HG02885 (cell line): ENCODE measurements around the gene CCNC.

Source experiments
- ATAC-seq: cut with Tn5 transposase; IDR thresholded peaks from one replicate; pipeline ENCODE4 v1.9.1; 2021; ENCODE audit warnings: mild to moderate bottlenecking; ENCODE audit not compliant: unreplicated experiment, poor library complexity

The CCNC gene, protein sequence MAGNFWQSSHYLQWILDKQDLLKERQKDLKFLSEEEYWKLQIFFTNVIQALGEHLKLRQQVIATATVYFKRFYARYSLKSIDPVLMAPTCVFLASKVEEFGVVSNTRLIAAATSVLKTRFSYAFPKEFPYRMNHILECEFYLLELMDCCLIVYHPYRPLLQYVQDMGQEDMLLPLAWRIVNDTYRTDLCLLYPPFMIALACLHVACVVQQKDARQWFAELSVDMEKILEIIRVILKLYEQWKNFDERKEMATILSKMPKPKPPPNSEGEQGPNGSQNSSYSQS

DNA sequence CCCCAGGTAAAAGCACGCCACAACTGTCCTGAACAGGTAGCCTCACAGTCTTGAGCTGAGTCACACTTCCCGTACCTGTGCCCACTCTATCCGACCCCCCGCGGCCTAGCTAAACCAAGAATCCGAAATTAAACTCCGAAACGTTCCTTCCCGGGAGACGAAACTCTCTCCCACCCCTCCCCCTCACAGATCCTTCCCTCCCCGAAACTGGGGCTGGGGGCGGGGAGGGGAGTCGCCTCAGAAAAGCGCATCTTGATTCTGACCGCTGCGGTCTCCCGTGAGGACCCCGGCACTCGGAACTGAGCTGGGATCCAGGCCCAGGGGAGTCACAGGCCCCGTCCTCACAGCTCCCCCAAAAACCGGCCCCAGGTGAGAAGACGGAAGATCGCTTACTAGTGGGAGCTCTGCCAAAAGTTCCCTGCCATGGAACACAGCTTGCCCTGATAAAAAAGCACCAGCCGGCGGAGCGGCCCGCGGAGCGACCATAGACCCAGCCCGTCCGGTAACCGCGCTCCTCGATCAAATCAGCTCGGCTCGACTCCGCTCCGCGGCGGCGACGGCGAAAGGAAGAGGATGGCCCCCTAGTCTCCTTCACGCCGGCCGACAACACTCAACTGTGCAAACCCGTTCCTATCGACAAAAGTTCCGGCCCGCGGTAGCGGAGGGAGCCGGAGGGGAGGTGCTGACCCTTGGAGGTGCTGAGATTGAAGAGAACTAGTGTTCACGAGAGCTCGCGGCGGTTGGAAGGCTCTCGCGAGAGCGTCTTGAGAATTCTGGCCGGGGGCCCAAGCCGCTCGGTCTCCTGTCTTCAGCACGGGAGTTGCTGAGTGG lies at the start of gene CCNC:
TSS of gene CCNC (minus strand) at position 558 of the 831 bp plus-strand sequence. CDS start at position 425, 133 bp downstream.
- ATAC-seq, result peak; percentile 98

DNA sequence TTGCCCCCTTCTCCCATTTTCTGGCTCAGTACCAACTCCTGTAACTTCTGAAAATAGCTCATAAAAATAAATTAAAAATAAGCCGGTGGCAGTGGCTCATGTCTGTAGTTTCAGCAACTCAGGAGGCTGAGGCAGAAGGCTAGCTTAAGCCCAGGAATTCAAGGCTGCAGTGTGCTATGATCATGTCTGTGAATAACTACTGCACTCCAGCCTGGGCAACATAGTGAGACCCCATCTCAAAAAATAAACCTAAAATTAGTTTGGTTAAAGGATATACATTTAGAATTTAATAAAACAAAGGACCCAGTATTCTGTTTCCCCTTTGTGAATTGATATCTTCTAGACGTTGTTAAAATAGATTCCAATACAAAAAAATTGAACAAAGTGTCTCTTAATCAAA lies 48.7 kb upstream of the CCNC start:
- no peak for ATAC-seq

DNA sequence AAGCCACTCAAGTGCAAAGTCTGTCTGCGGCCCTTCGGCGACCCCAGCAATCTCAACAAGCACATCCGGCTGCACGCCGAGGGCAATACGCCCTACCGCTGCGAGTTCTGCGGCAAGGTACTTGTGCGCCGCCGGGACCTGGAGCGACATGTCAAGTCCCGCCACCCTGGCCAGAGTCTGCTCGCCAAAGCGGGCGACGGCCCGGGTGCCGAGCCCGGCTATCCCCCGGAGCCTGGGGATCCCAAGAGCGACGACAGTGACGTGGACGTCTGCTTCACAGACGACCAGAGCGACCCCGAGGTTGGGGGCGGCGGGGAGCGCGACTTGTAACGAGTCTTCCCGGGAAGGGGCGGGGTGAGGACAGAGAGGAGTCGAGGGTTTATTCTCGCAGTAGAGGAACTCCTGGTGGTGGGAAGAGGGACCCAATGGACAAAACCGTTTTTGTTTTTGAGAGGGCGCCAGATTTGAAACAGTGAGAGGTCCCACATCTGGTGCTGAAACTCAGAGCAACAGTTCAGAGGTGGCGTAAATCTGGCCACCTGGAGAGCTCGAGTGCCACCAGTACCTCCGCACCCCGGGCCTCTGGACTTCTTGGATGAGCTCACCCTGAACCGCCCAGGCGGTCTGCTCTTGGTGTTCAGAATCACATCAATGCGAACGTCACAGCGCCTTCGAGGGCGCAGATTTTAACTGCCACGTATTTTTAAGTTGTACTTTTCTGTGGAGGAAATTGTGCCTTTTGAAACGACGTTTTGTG lies 46.1 kb upstream of the CCNC start:
- ATAC-seq, result peak; percentile 33

DNA sequence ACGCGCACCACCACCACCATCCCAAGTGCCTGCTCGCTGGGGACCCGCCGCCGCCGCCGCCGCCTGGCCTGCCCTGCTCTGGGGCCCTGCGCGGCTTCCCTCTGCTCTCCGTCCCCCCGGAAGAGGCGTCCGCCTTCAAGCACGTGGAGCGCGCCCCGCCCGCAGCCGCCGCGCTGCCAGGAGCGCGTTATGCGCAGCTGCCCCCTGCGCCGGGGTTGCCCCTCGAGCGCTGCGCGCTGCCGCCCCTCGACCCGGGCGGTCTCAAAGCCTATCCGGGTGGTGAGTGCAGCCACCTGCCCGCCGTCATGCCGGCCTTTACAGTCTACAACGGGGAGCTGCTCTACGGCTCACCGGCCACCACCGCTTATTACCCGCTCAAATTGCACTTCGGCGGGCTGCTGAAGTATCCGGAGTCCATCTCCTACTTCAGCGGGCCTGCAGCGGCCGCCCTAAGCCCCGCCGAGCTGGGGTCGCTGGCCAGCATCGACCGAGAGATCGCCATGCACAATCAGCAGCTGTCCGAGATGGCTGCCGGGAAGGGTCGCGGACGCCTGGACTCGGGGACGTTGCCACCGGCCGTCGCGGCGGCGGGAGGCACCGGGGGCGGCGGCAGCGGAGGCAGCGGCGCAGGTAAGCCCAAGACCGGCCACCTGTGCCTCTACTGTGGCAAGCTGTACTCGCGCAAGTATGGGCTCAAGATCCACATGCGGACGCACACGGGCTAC lies 45.4 kb upstream of the CCNC start:
- peak; percentile 65 for ATAC-seq

DNA sequence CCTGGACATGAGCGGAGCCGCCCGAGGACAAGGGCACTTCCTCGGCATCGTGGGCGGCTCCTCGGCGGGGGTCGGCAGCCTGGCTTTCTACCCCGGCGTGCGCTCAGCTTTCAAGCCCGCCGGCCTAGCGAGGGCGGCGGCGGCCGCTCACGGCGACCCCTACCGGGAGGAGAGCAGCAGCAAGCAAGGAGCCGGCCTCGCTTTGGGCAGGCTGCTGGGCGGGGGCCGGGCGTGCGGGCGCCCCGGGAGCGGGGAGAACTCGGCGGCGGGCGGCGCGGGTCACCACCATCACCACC lies 44.9 kb upstream of the CCNC start:
- ATAC-seq, result peak; percentile 54

DNA sequence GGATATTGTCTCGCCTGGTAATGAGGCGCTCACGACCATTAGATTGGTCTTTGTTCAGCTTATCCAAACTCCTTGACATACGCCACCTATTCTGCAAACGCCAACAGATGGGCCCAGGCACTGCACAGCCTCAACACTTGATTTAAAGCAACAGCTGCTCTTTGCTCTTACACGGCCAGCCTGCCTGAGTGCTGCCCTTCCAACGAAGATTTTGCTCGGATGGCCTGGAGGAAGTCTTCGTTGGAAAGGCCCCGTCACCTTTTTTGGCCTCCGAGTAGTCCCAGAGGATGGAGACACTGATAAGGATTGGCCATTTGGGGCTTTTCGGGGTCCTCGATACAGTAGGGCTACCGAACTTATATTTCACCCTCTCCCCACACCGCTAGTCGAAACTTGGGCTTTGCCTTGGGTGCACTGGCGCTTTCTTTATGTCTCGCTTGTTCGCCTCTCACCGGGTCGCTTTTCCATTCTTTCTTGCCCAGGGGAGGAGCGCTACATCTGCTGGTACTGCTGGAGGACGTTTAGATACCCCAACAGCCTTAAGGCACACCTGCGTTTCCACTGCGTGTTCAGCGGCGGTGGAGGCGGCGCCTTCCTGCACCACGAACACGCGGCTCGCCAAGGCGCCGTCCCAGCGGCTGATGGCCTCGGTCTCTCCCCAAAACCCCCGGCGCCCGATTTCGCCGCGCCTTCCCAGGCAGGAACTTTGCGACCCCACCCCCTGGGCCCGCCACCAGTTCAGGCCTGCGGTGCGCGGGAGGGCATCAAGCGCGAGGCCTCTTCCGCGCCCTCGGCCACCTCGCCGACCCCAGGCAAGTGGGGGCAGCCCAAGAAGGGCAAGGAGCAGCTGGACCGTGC lies 44.3 kb upstream of the CCNC start:
- no peak for ATAC-seq

DNA sequence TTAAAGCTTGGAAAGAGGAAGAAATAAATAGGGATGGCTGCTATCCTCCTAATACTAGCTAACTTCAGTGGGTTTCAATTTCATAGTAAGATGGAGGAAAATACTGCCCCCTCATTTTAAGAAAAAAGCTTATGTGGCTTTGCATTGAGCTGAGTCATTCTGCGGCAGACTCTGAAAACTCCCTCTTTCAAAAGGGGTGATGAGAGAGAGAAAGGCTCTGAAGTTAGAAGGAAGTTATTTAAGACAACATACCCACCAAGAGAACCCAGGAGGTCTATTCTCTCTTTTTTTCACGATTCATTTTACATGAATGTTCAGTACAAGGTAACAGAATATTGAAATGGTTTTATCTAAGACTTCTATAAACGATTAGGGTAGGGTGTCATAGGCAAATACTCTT lies 42.7 kb upstream of the CCNC start:
- ATAC-seq, result peak; percentile 60

DNA sequence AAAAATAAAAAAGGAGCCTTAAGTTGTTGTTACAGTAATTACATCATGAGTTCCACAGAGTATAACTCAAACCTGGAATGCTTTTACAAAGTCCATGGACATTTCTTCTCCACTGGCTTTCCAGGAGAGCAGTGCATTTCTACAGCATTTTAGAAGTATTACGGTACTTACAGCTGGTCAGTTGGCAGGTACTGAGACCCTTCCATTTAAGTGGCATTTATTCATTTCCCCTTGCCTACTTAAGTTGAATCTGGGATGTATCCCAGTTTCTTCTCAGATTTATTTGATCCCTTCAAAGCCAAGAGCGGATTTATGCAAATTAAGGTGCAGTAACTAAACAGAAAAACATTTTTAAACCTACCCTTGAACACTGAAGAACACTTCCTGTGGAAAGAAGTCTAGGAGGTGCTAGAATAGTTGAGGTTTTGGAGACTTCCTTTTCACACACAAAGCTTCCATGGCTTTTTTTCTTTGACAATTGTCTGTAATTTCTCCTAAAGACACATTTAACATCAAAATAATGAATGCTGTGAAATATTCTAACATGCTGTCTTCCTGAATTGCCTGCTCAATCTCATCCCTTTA lies 41.5 kb upstream of the CCNC start:
- no peak for ATAC-seq

DNA sequence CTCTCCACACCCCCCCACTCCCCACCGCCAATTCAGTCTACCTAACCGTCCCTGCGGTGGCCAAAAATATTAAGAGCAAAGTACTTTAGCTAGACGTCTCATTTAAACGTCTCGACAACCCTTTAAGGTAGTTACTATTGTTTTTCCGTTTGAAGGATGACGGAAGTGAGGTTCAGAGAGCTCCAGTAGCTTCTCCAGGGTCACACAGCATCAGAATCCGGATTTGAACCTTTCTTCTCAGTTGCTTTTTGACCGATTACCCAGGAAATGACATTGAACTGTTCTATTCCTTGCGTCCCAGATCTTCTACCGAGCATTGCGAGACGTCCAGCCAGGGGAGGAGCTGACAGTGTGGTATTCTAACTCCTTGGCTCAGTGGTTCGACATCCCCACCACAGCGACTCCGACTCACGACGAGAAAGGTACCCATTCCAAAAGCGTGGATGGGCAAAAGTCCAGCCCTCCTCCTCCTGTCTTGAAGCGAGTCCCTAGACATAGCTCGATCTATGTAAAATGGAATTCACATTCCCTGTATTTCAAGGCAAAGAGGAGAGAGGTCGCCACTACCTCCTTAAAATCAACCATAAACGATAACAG lies 40.5 kb upstream of the CCNC start:
- ATAC-seq, result no peak

DNA sequence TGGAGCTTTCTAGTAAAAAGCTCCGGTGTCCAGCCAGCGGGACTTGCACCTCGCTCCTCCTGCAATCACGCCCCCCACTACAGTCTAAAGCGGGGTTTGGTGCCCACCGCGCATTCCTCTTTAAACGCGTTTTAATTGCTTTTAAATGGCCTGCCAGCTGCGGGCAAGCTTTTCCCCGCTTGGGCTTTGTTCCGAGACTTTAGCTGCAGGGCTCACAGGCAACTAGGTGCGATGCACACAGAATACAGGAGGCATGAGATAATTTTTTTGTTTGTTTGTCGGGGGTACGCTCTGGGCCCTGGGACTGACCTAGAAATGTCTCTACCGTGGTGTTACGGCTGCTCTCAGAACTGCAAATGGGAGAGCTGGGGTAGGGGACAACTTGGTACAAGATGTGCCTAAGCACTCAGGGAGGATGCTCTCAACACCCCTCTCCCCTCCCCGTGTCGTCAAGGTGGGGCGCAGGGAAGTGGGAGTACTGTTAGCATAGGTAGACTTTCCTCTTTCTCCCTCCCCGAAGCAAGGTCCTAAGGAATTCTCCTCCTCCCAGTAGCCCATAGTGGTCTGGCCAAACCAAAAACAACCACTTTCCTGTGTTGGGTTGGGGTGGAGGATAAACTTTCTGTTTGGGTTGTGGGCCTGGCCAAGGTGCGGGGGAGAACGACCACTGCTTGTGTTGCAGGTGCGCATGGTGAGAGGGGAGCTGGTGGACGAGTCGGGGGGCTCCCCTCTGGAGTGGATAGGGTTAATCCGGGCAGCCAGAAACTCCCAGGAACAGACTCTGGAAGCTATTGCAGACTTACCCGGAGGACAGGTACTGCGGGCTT lies 39.8 kb upstream of the CCNC start:
- no peak for ATAC-seq

DNA sequence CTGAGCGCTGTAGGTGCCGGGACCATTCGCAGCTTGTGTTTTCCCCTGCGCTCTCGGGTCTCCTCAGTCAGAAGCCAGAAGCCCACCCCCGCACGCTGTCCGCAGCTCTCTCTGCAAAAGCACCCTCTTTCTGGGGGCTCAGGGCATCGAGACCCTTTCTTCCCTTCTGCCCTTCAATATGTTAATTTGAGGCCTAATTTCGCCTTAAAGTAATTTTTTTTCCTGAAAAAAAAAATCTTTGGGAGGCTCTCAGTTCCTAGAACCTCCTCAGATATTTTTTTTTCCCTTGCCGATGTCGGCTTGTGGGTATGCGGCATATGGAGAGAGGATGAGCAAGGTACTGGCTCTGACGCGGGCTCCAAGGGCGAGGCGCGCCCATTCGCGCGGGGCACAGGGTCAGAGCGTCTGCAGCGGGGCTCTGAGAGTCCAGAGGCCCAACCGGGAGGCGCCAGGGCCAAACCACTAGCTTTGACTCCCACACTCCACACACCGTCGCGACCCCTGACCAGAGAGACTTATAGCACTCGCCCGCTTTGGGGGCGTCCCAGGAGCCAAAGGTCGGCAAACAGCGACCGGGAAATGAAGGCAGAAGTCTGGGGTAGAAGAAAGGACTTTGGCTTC lies 39.1 kb upstream of the CCNC start:
- ATAC-seq, result no peak

DNA sequence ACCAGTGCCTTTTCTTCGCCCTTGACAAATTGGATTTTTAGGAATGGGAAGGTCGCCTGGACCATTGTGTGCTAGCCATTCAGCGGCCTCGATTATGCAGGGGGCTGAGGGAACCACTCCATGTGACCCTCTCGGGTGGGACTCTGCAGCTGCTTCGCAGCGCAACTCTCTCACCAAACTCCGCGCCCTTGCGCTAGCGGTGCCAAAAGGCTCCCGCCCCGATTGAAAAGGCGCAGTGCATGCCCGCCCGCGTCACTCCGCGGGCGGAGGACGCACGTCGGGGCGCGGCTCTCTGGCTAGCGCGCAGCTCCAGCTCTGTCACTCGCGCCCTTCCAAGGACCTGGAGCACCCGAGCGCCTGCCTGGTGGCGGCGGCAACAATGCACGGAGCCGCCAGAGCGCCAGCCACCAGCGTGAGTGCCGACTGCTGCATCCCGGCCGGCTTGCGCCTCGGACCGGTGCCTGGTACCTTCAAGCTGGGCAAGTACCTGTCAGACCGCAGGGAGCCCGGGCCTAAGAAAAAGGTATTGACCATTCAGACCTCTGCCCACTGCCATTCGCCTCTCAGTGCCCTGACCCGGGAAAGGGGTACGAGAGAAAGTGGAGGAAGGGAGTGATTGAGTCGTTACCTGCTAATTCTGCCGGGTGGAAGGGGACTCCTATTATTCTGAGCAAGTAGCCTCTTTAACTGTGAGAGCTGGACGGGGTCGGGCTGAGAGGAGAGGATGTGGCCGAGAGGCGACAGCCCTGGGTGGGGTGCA lies 38.4 kb upstream of the CCNC start, which contains the start of gene PRDM13:
TSS of gene PRDM13 (plus strand) at position 178 of the 760 bp plus-strand sequence. CDS start at position 380, 202 bp downstream.
- no peak for ATAC-seq

DNA sequence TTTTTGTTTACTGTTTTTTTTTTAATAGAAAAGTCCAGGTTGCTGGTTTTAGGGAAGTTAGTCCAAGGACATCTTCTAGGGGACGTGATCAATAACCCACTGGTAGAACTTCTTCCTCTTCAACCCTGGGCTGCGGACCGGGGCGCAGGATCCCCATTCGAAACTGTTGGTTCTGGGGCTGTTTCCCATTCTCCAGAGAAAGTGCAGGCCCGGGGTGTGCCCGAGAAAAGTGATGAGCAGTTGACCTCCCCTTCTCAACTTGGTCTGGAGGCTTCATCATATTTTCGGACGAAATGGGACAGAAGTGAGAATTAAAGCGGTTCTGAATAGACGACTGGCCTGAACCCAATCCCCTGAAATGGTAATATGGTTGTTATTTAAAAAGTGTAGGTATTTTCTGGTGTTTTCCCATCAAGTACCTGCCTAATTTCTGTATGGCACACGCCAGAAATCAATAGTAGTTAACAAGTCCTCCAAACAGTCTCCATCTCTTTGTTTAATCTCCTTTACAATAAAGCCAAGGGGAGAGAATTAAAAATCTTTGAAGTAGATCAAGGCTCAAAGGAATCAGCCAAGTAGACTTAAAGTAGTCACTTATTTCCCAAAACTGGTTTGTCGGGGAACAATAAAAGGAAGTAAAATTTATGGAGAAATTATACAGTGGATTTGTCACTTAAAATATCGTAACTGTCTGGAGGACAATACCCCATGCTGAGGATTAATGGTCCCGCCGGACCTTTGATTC lies 37.6 kb upstream of the CCNC start:
- no peak for ATAC-seq

DNA sequence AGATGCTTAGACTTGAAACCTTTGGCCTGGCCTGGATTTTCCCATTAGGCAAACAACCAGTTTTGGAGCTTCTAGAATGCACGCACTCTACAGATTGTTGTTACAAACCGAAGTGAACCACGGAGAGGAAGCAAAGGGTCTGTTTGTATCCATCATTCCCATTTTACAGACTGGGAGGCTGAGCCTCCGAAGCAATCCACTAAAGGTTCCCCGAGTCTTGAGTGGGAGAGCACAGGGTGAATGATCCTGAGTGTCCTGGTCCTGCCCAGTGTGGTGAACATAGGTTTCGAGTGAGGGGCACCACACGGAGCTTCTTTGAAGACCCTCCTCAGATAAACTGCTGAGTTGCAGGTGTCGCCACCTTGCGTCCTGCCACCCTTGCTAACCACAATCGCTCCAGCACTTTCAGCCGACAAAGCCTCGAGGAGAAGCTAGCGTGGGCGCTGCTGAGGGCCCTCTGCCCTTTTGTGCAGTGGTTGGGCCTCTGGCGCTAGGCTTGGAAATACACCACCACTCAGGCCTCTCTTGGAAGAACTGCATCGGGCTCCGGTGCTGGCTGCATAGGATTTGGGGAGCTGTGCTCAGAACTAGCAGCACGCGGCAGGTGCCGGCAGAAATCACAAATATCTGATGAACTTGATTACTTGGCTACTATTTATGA lies 36.7 kb upstream of the CCNC start:
- no peak for ATAC-seq

DNA sequence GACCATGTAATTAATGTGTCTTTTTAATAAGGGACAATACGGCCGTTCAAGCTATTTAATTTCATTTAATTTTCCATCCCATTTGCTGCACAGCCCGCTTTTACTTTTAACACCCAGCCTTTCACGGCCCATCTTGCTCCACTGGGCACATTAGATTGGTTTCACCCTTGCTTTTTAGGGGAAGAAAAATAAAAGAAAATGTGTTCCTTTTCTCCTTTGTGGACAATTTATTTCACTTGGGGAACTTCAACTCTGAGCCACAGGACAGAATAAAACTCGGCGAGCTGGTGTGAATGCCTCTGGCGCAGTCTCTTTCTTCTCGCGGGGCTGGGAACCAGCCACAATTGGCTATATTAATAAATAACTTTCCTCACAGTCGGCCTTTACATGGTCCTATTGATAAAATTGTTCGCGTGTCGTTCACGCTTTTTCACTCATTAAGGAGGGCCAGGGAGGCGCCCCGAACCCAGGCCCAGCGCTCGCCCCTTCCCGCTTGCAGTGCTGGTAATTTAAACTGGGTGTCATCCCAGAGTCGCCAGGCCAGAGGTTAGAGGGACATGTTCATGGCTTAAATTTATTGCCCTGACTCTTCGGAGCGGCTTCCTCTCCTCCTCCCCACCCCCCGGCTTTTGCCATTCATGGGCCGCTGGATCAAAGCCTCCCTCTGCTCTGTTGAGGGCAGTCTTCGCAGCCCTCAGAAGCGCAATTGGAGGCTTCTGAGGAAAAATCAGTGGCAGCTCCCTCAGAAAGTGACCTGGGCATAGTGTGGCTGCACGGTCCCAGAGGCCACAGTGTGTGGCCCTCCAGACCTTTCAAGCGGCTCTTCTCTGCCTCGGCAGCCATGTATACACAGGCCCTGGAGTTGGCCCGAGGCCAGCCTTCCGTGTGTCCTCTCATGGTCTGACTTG lies 36.0 kb upstream of the CCNC start:
- ATAC-seq, result no peak
